HG03066 (cell line): Measurements from ENCODE around the gene INTS6L.

ENCODE experiments used
- ATAC-seq: cut with Tn5 transposase; IDR thresholded peaks from one replicate; pipeline ENCODE4 v1.9.1; 2021; ENCODE audit warnings: low read depth; ENCODE audit not compliant: unreplicated experiment

Gene INTS6L

GRCh38 chrX:135521405-135522131 is 1.1 kb downstream of the INTS6L start:
- peak; percentile 49 for ATAC-seq

GRCh38 chrX:135522132-135522530 is 1.7 kb downstream of the INTS6L start:
- no peak for ATAC-seq

- no peak for ATAC-seq
These were observed 2.6 kb downstream of the INTS6L start for GRCh38 chrX:135522878-135523693.

- ATAC-seq: no peak
These were observed 7.8 kb downstream of the INTS6L start for GRCh38 chrX:135528254-135528653.

- no peak for ATAC-seq
These were observed 8.3 kb downstream of the INTS6L start for GRCh38 chrX:135528756-135529155.

GRCh38 chrX:135530097-135530496 is 9.6 kb downstream of the INTS6L start:
- no peak for ATAC-seq

- no peak for ATAC-seq
These were observed 11.4 kb downstream of the INTS6L start for GRCh38 chrX:135531813-135532212.

- ATAC-seq: no peak
These were observed 14.8 kb downstream of the INTS6L start for GRCh38 chrX:135535077-135535940.

GRCh38 chrX:135536877-135537276 is 16.4 kb downstream of the INTS6L start:
- ATAC-seq: no peak

- ATAC-seq: no peak
These were observed 20.9 kb downstream of the INTS6L start for GRCh38 chrX:135541351-135541750.

GRCh38 chrX:135543172-135543571 is 22.7 kb downstream of the INTS6L start:
- no peak for ATAC-seq

GRCh38 chrX:135543924-135544323 is 23.5 kb downstream of the INTS6L start:
- no peak for ATAC-seq

- ATAC-seq: no peak
These were observed 24.0 kb downstream of the INTS6L start for GRCh38 chrX:135544338-135544948.

- ATAC-seq: no peak
These were observed 27.3 kb downstream of the INTS6L start for GRCh38 chrX:135547767-135548166.

- no peak for ATAC-seq
These were observed 29.1 kb downstream of the INTS6L start for GRCh38 chrX:135549519-135549918.

GRCh38 chrX:135556055-135556454 is 35.6 kb downstream of the INTS6L start:
- no peak for ATAC-seq

- ATAC-seq: no peak
These were observed 36.9 kb downstream of the INTS6L start for GRCh38 chrX:135557344-135557743.

- no peak for ATAC-seq
These were observed 52.0 kb downstream of the INTS6L start for GRCh38 chrX:135572436-135572835.

- no peak for ATAC-seq
These were observed 61.0 kb downstream of the INTS6L start for GRCh38 chrX:135581496-135581895.

GRCh38 chrX:135585153-135585552 is 64.7 kb downstream of the INTS6L start:
- no peak for ATAC-seq

GRCh38 chrX:135591871-135592270 is 71.4 kb downstream of the INTS6L start:
- ATAC-seq: no peak
